Mesendoderm (in vitro differentiated cells): ENCODE data around the gene TOGARAM2.

Source experiments
- DNase-seq: peaks from one replicate; pipeline ENCODE4 v3.0.0; 2013
- H2AK5ac ChIP-seq: 2 replicates; pipeline ENCODE4 v1.6.1; 2013; ENCODE audit warnings: low read length, inconsistent platforms
- H2BK120ac ChIP-seq: 2 replicates; pipeline ENCODE4 v1.6.1; 2013; ENCODE audit warnings: low read depth, mild to moderate bottlenecking, low read length, moderate library complexity, mixed read lengths
- H2BK15ac ChIP-seq: replicated peaks from 2 replicates; pipeline ENCODE4 v1.6.1; 2013; ENCODE audit warnings: low read depth, mild to moderate bottlenecking, moderate library complexity
- H2BK5ac ChIP-seq: 2 replicates; pipeline ENCODE4 v1.6.1; 2013; ENCODE audit warnings: low read length, inconsistent platforms
- H3K18ac ChIP-seq: 2 replicates; pipeline ENCODE4 v1.6.1; 2013; ENCODE audit warnings: mild to moderate bottlenecking, low read length, mixed read lengths
- H3K23ac ChIP-seq: one replicate; pipeline ENCODE4 v1.6.1; 2013; ENCODE audit warnings: low read length
- H3K27ac ChIP-seq: 2 replicates; pipeline ENCODE4 v1.5.1; 2013; ENCODE audit warnings: low read depth, mild to moderate bottlenecking, inconsistent platforms, low read length, moderate library complexity
- H3K27me3 ChIP-seq: 2 replicates; pipeline ENCODE4 v1.6.1; 2013; ENCODE audit warnings: low read length, control low read depth, mild to moderate bottlenecking, inconsistent platforms; ENCODE audit not compliant: insufficient read depth, poor library complexity
- H3K36me3 ChIP-seq: 2 replicates; pipeline ENCODE4 v1.6.1; 2013; ENCODE audit warnings: low read length, inconsistent platforms; ENCODE audit not compliant: control insufficient read depth, insufficient read depth
- H3K4ac ChIP-seq: one replicate; pipeline ENCODE4 v1.6.1; 2013; ENCODE audit warnings: low read depth, mild to moderate bottlenecking, low read length, moderate library complexity
- H3K4me1 ChIP-seq: 2 replicates; pipeline ENCODE4 v1.6.1; 2013; ENCODE audit warnings: low read depth, low read length, inconsistent platforms; ENCODE audit not compliant: control insufficient read depth
- H3K4me2 ChIP-seq: 2 replicates; pipeline ENCODE4 v1.6.1; 2013; ENCODE audit warnings: low read length
- H3K4me3 ChIP-seq: 2 replicates; pipeline ENCODE4 v1.5.1; 2013; ENCODE audit warnings: mild to moderate bottlenecking, low read length
- H3K56ac ChIP-seq: one replicate; pipeline ENCODE4 v1.6.1; 2013; ENCODE audit warnings: low read length
- H3K79me1 ChIP-seq: 2 replicates; pipeline ENCODE4 v1.6.1; 2013; ENCODE audit warnings: low read length, inconsistent platforms
- H3K79me2 ChIP-seq: 2 replicates; pipeline ENCODE4 v1.6.1; 2013; ENCODE audit warnings: mild to moderate bottlenecking, low read length; ENCODE audit not compliant: control insufficient read depth, insufficient read depth
- H3K9ac ChIP-seq: 2 replicates; pipeline ENCODE4 v1.6.1; 2013; ENCODE audit warnings: low read length, inconsistent platforms
- H4K5ac ChIP-seq: one replicate; pipeline ENCODE4 v1.6.1; 2013; ENCODE audit warnings: low read length
- H4K8ac ChIP-seq: one replicate; pipeline ENCODE4 v1.6.1; 2013; ENCODE audit warnings: low read depth, mild to moderate bottlenecking, control low read depth, low read length, moderate library complexity
- WGBS: extraction: QIAGEN DNeasy Blood & Tissue Kit; methylation state at CpG from one replicate; pipeline ENCODE4 v1.1.7; 2013; ENCODE audit warnings: low lambda C conversion rate, missing lambda C conversion rate; ENCODE audit not compliant: insufficient coverage; ENCODE audit errors: extremely low coverage; 5-methylcytosine and 5-hydroxymethylcytosine counted together

The TOGARAM2 gene

DNA sequence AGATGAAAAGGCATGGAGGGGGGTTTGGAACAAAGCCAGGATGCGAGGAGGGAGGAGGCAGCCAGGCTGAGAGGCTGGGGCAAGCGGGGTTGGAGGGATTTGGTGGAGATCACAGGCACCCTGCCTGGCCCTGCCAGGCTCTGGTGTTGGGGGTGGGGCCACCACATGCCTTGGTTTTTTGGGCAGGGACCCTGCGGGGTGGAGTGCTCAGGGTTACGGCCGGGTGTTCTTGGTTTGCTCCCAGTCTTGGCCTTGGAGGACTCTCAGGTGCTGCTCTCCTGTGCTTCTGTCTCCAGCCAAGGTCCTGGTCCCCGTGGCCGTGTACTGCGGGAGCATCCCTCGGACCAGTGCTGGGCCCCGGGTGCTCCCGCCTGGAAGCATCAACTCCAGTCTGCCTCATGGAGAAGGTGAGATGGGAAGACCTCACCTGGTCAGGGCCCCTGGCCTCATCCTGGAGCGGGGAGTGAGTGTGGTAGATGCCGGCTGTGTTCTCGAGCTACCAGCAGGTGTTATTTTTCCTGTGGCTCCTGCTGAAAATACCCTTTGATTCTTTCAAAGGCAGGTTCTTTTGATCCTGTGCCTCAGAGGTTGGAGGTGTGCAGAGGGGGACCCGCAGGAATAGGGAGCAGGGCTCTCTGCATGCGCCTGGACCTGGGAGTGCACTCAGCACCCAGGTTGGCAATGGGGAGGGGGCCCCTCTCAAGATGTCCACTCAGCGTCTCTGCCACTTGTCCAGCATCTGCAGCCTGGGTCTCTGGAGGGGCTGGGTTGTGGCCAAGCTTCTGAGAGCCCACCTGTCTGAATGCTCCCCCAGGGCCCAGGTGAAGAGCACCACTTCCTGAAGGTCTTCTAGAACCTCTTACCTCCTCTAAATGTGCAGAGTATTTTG lies 17.0 kb downstream of the TOGARAM2 start:
- no peak overlapping the region for H3K23ac ChIP-seq
- no peaks in the 10 kb centered on the region for H3K79me2 ChIP-seq
- H3K9ac ChIP-seq = no peak overlapping the region
- no peak overlapping the region for H3K4me2 ChIP-seq
- H3K4me1 ChIP-seq = peaks cover 2% of the 10 kb centered on the region
- no peak overlapping the region for H3K4me3 ChIP-seq
- H3K4ac ChIP-seq = no peak overlapping the region
- no CpG with 5 or more reads among the region's 17 CpGs for WGBS
- no peak overlapping the region for H2BK120ac ChIP-seq
- H4K5ac ChIP-seq = no peak overlapping the region
- no peak for DNase-seq
- H3K27me3 ChIP-seq = no peaks in the 10 kb centered on the region
- H3K27ac ChIP-seq = no peak overlapping the region
- no peak overlapping the region for H2BK15ac ChIP-seq
- no peak overlapping the region for H2BK5ac ChIP-seq
- H3K36me3 ChIP-seq = no peaks in the 10 kb centered on the region
- H2AK5ac ChIP-seq = no peak overlapping the region
- H3K56ac ChIP-seq = no peak overlapping the region
- H3K18ac ChIP-seq = no peak overlapping the region
- H3K79me1 ChIP-seq = no peaks in the 10 kb centered on the region
- no peak overlapping the region for H4K8ac ChIP-seq

DNA sequence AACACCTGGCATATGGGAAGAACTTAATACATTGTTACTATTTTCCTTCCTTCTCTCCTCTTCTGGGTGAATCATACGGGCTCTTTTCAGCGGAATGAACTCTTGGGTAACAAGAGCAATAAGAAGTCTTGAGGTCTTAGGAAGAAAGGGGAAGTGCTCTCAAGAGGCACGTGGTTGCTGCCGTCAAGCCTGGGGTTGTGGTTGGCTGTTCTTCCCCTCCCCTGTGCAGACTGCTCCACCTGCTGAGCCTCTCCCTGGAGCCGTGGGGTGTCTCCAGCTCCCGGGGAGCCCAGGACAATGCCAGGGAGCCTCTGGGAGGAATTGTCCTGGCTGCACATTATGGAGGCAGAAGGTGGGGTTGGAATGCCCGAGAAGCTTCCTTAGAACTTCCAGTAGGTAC lies 19.4 kb downstream of the TOGARAM2 start:
- Histone ChIP-seq H3K4me3 (no peak overlapping the region), H3K4me2 (no peak overlapping the region), H2AK5ac (no peak overlapping the region), H3K56ac (no peak overlapping the region), H3K4ac (no peak overlapping the region), H2BK15ac (no peak overlapping the region), H3K23ac (no peak overlapping the region), H4K5ac (no peak overlapping the region), H3K4me1 (peaks cover 2% of the 10 kb centered on the region), H3K9ac (no peak overlapping the region), H2BK5ac (no peak overlapping the region), H4K8ac (no peak overlapping the region), H3K27me3 (no peaks in the 10 kb centered on the region), H3K27ac (no peak overlapping the region), H3K36me3 (no peaks in the 10 kb centered on the region), H3K18ac (no peak overlapping the region), H3K79me2 (no peaks in the 10 kb centered on the region), H2BK120ac (no peak overlapping the region), H3K79me1 (no peaks in the 10 kb centered on the region)
- WGBS = no CpG with 5 or more reads among the region's 7 CpGs
- DNase-seq = no peak

DNA sequence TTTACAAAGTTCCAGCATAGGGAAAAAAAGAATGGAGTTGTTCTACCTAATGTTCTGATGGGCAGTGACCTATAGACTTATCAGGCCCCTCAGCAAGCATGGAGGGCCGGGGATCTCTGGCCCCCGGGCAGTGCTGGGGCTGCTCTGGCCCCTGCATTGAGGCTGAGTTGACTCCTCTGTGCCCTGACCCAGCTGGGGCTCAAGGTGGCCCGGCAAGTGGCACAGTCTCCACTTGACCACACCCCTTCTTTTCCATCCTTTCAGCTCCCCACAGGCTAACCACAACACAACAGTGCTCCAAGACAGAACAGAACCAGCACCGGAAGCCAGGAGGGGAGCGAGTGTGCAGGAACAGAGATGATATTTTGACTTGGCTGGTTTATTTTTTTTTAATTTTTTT lies 19.9 kb downstream of the TOGARAM2 start:
- Histone ChIP-seq H4K5ac (no peak overlapping the region), H3K56ac (no peak overlapping the region), H3K79me2 (no peaks in the 10 kb centered on the region), H3K79me1 (no peaks in the 10 kb centered on the region), H3K27me3 (no peaks in the 10 kb centered on the region), H2BK120ac (no peak overlapping the region), H3K27ac (no peak overlapping the region), H4K8ac (no peak overlapping the region), H3K4me3 (no peak overlapping the region), H3K36me3 (no peaks in the 10 kb centered on the region), H2BK5ac (no peak overlapping the region), H3K18ac (no peak overlapping the region), H3K4ac (no peak overlapping the region), H3K9ac (no peak overlapping the region), H3K23ac (no peak overlapping the region), H3K4me2 (no peak overlapping the region), H3K4me1 (peaks cover 2% of the 10 kb centered on the region), H2BK15ac (no peak overlapping the region), H2AK5ac (no peak overlapping the region)
- no peak for DNase-seq
- no CpG with 5 or more reads among the region's 5 CpGs for WGBS

DNA sequence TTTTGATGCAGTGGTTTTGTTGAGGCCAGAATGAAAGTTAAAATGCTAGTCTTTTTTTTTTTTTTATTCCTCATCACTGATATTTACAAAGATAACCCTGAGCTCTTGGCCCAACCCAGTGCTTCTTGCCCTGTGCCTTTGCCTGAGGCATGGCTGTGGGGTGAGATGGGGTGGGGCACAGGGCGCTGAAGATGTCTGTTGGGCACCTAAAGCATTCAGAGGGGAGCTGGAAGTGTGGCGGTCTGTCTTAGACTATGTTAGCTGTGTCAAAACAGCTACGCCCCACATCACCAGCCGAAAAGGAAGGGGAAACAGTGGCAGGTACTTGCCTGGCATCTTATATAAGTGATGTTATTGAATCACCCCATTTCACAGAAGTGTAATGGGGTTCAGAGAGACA lies 20.7 kb downstream of the TOGARAM2 start:
- H2BK120ac ChIP-seq = no peak overlapping the region
- H3K4me2 ChIP-seq = no peak overlapping the region
- no peak overlapping the region for H3K18ac ChIP-seq
- WGBS = no CpG with 5 or more reads among the region's 4 CpGs
- H2AK5ac ChIP-seq = no peak overlapping the region
- no peak overlapping the region for H2BK15ac ChIP-seq
- no peak overlapping the region for H2BK5ac ChIP-seq
- H3K4me1 ChIP-seq = peaks cover 2% of the 10 kb centered on the region
- no peaks in the 10 kb centered on the region for H3K36me3 ChIP-seq
- H3K79me1 ChIP-seq = no peaks in the 10 kb centered on the region
- H3K56ac ChIP-seq = no peak overlapping the region
- H3K27me3 ChIP-seq = no peaks in the 10 kb centered on the region
- H4K8ac ChIP-seq = no peak overlapping the region
- no peak overlapping the region for H3K27ac ChIP-seq
- no peak overlapping the region for H3K9ac ChIP-seq
- no peak overlapping the region for H3K4me3 ChIP-seq
- no peak overlapping the region for H3K23ac ChIP-seq
- H4K5ac ChIP-seq = no peak overlapping the region
- H3K4ac ChIP-seq = no peak overlapping the region
- no peak for DNase-seq
- H3K79me2 ChIP-seq = no peaks in the 10 kb centered on the region

DNA sequence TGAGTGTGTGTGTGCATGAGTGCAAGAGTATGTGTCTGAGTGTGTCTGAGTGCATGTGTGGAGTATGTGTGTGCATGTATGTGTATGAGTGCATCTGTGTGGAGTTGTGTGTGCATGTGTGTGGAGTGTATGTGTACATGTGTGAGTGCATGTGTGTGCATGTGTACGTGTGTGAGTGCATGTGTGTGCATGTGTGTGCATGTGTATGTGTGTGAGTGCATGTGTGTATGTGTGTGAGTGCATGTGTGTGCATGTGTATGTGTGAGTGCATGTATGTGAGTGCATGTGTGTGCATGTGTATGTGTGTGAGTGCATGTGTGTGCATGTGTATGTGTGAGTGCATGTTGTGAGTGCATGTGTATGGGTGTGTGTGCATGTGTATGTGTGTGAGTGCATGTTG lies 23.7 kb downstream of the TOGARAM2 start:
- Histone ChIP-seq H3K79me1 (no peaks in the 10 kb centered on the region), H3K27me3 (no peaks in the 10 kb centered on the region), H3K4ac (no peak overlapping the region), H3K56ac (no peak overlapping the region), H3K4me1 (no peaks in the 10 kb centered on the region), H3K27ac (no peak overlapping the region), H3K79me2 (no peaks in the 10 kb centered on the region), H3K36me3 (no peaks in the 10 kb centered on the region), H4K8ac (no peak overlapping the region), H3K4me3 (no peak overlapping the region), H2AK5ac (no peak overlapping the region), H3K23ac (no peak overlapping the region), H2BK15ac (no peak overlapping the region), H3K9ac (no peak overlapping the region), H2BK5ac (no peak overlapping the region), H4K5ac (no peak overlapping the region), H3K18ac (no peak overlapping the region), H3K4me2 (no peak overlapping the region), H2BK120ac (no peak overlapping the region)
- WGBS = no CpG with 5 or more reads among the region's 1 CpG
- no peak for DNase-seq

DNA sequence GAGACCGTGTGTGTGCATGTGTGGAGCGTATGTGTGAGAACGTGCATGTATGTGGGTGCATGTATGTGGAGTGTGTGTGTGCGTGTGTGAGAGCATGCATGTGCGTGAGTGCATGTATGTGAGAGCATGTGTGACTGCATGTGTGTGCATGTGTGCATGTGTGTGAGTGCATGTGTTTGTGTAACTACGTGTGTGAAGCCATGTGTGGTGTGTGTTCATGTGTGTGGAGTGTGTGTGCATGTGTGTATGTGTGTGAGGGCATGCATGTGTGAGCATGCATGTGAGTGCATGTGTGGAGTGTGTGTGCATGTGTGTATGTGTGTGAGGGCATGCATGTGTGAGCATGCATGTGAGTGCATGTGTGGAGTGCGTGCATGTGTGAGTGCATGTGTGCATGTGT lies 24.2 kb downstream of the TOGARAM2 start:
- H3K23ac ChIP-seq = no peak overlapping the region
- H3K27ac ChIP-seq = no peak overlapping the region
- no peaks in the 10 kb centered on the region for H3K36me3 ChIP-seq
- no peak overlapping the region for H2BK120ac ChIP-seq
- H3K18ac ChIP-seq = no peak overlapping the region
- H3K79me2 ChIP-seq = no peaks in the 10 kb centered on the region
- H3K4me1 ChIP-seq = no peaks in the 10 kb centered on the region
- no peak overlapping the region for H4K5ac ChIP-seq
- no peak overlapping the region for H2BK5ac ChIP-seq
- H3K4me3 ChIP-seq = no peak overlapping the region
- no peak overlapping the region for H4K8ac ChIP-seq
- no peaks in the 10 kb centered on the region for H3K79me1 ChIP-seq
- H2AK5ac ChIP-seq = no peak overlapping the region
- no peak overlapping the region for H3K4ac ChIP-seq
- no peak for DNase-seq
- H3K27me3 ChIP-seq = no peaks in the 10 kb centered on the region
- no peak overlapping the region for H2BK15ac ChIP-seq
- no peak overlapping the region for H3K56ac ChIP-seq
- H3K9ac ChIP-seq = no peak overlapping the region
- H3K4me2 ChIP-seq = no peak overlapping the region
- WGBS = no CpG with 5 or more reads among the region's 7 CpGs
